Neuron (in vitro differentiated cells): ENCODE results near the gene MKNK1.
A peak's percentile ranks its signal among the peaks of the same experiment; 100 is the strongest.

Experiments
- H2AFZ ChIP-seq: one replicate; pipeline ENCODE4 v1.6.1; 2013; ENCODE audit warnings: low read depth, mild to moderate bottlenecking, inconsistent platforms, low read length, moderate library complexity
- H3K27me3 ChIP-seq: one replicate; pipeline ENCODE4 v1.6.1; 2013; ENCODE audit warnings: low read length; ENCODE audit not compliant: insufficient read depth
- H3K36me3 ChIP-seq: one replicate; pipeline ENCODE4 v1.6.1; 2013; ENCODE audit warnings: low read length; ENCODE audit not compliant: insufficient read depth
- H3K4me1 ChIP-seq: one replicate; pipeline ENCODE4 v1.6.1; 2013; ENCODE audit warnings: low read length; ENCODE audit not compliant: insufficient read depth
- H3K4me3 ChIP-seq: 2 replicates; pipeline ENCODE4 v1.5.1; 2013; ENCODE audit warnings: mild to moderate bottlenecking, low read length, moderate library complexity
- H3K9me3 ChIP-seq: one replicate; pipeline ENCODE4 v1.6.1; 2013; ENCODE audit warnings: low read length

The MKNK1 gene

GRCh38 chr1:46615735-46616134, 11.7 kb upstream of the MKNK1 start:
- peaks cover 15% of the 10 kb centered on the region for H3K4me1 ChIP-seq
- peak overlapping the region; percentile 42 for H2AFZ ChIP-seq
- no peaks in the 10 kb centered on the region for H3K9me3 ChIP-seq
- no peaks in the 10 kb centered on the region for H3K36me3 ChIP-seq
- peak overlapping the region; percentile 74 for H3K4me3 ChIP-seq
- peaks cover 4% of the 10 kb centered on the region for H3K27me3 ChIP-seq

GRCh38 chr1:46615088-46615487, 11.0 kb upstream of the MKNK1 start:
- Histone ChIP-seq H3K4me1 (peaks cover 15% of the 10 kb centered on the region), H3K36me3 (no peaks in the 10 kb centered on the region), H2AFZ (no peak overlapping the region), H3K27me3 (peaks cover 4% of the 10 kb centered on the region), H3K4me3 (no peak overlapping the region), H3K9me3 (no peaks in the 10 kb centered on the region)

- Histone ChIP-seq H3K27me3 (peaks cover 4% of the 10 kb centered on the region), H3K4me3 (no peak overlapping the region), H2AFZ (no peak overlapping the region), H3K9me3 (no peaks in the 10 kb centered on the region), H3K4me1 (peaks cover 15% of the 10 kb centered on the region), H3K36me3 (no peaks in the 10 kb centered on the region)
Measured at GRCh38 chr1:46614604-46614984, 10.5 kb upstream of the MKNK1 start.

- Histone ChIP-seq H3K27me3 (peaks cover 4% of the 10 kb centered on the region), H3K4me3 (no peak overlapping the region)
Measured at GRCh38 chr1:46613661-46614603, 9.9 kb upstream of the MKNK1 start.

GRCh38 chr1:46612937-46613660, 9.0 kb upstream of the MKNK1 start:
- Histone ChIP-seq H3K4me1 (peaks cover 15% of the 10 kb centered on the region), H3K9me3 (no peaks in the 10 kb centered on the region), H3K4me3 (no peak overlapping the region), H2AFZ (no peak overlapping the region), H3K27me3 (peaks cover 4% of the 10 kb centered on the region), H3K36me3 (no peaks in the 10 kb centered on the region)

More at GRCh38 chr1:46613661-46614603, 9.9 kb upstream of the MKNK1 start:
- Histone ChIP-seq H3K4me1 (peaks cover 15% of the 10 kb centered on the region), H2AFZ (no peak overlapping the region), H3K9me3 (no peaks in the 10 kb centered on the region), H3K36me3 (no peaks in the 10 kb centered on the region)

GRCh38 chr1:46611691-46612221, 7.7 kb upstream of the MKNK1 start:
- Histone ChIP-seq H2AFZ (no peak overlapping the region), H3K4me3 (no peak overlapping the region)

GRCh38 chr1:46607345-46608130, 3.5 kb upstream of the MKNK1 start:
- peaks cover 9% of the 10 kb centered on the region for H3K4me1 ChIP-seq

More at GRCh38 chr1:46611691-46612221, 7.7 kb upstream of the MKNK1 start:
- Histone ChIP-seq H3K4me1 (peaks cover 15% of the 10 kb centered on the region), H3K27me3 (no peaks in the 10 kb centered on the region), H3K36me3 (no peaks in the 10 kb centered on the region), H3K9me3 (no peaks in the 10 kb centered on the region)

GRCh38 chr1:46606255-46606965, 2.3 kb upstream of the MKNK1 start:
- H3K27me3 ChIP-seq: no peaks in the 10 kb centered on the region
- no peaks in the 10 kb centered on the region for H3K36me3 ChIP-seq
- H3K4me3 ChIP-seq: no peak overlapping the region
- H3K9me3 ChIP-seq: no peaks in the 10 kb centered on the region
- H2AFZ ChIP-seq: no peak overlapping the region
- H3K4me1 ChIP-seq: peaks cover 9% of the 10 kb centered on the region

More at GRCh38 chr1:46607345-46608130, 3.5 kb upstream of the MKNK1 start:
- Histone ChIP-seq H3K4me3 (no peak overlapping the region), H3K36me3 (no peaks in the 10 kb centered on the region), H3K9me3 (no peaks in the 10 kb centered on the region), H3K27me3 (no peaks in the 10 kb centered on the region), H2AFZ (no peak overlapping the region)

- no peak overlapping the region for H2AFZ ChIP-seq
- H3K4me3 ChIP-seq: no peak overlapping the region
- H3K36me3 ChIP-seq: no peaks in the 10 kb centered on the region
- H3K4me1 ChIP-seq: peaks cover 9% of the 10 kb centered on the region
- no peaks in the 10 kb centered on the region for H3K27me3 ChIP-seq
- no peaks in the 10 kb centered on the region for H3K9me3 ChIP-seq
Measured at GRCh38 chr1:46605232-46605631, 1.2 kb upstream of the MKNK1 start.

GRCh38 chr1:46603481-46603857, 599 bp downstream of the MKNK1 start:
- Histone ChIP-seq H3K27me3 (no peaks in the 10 kb centered on the region), H3K4me3 (peak overlapping the region; percentile 79), H2AFZ (peak overlapping the region; percentile 94), H3K36me3 (no peaks in the 10 kb centered on the region), H3K9me3 (no peaks in the 10 kb centered on the region), H3K4me1 (peaks cover 9% of the 10 kb centered on the region)

GRCh38 chr1:46601257-46602007, 2.6 kb downstream of the MKNK1 start:
- Histone ChIP-seq H3K9me3 (no peaks in the 10 kb centered on the region), H3K4me1 (peaks cover 9% of the 10 kb centered on the region), H3K27me3 (no peaks in the 10 kb centered on the region), H3K36me3 (no peaks in the 10 kb centered on the region), H3K4me3 (no peak overlapping the region), H2AFZ (no peak overlapping the region)
